K562 (cell line): ENCODE measurements around the gene C1QTNF5. TPM values are rescaled to one million over a fixed set of nuclear protein-coding genes. Genes with fewer than 3 reads are reported as not detected.
A peak's percentile ranks its signal among the peaks of the same experiment; 100 is the strongest.

Experiments used
- EP400 ChIP-seq: fragments of 450-650 bp; IDR thresholded peaks from 2 replicates; pipeline ENCODE4 v1.6.1; 2017; ENCODE audit warnings: antibody characterized with exemption, mild to moderate bottlenecking, moderate library complexity
- ETV5 ChIP-seq: sonication (generic); formaldehyde crosslinking; IDR thresholded peaks from 2 replicates; pipeline ENCODE4 v1.4.0; 2020; ENCODE audit warnings: low read depth, mild to moderate bottlenecking, missing genetic modification reagents
- MYBL2 ChIP-seq, 2 experiments: fragments of 450-650 bp in 1 of 2; sonication (generic) in 1 of 2; formaldehyde crosslinking in 1 of 2; IDR thresholded peaks; 2 replicates each; pipeline versions ENCODE4 v1.6.1 to v1.8.1; 2017 to 2022; ENCODE audit warnings: borderline replicate concordance in 1 of 2, inconsistent platforms in 1 of 2, low read depth in 1 of 2, mild to moderate bottlenecking in 1 of 2, missing genetic modification reagents in 1 of 2, moderate library complexity in 1 of 2
- NEUROD1 ChIP-seq: fragments of 150-350 bp; IDR thresholded peaks from 2 replicates; pipeline ENCODE4 v1.6.1; 2014; ENCODE audit warnings: borderline replicate concordance, low read length, low read depth; ENCODE audit not compliant: partially characterized antibody
- NRF1 ChIP-seq, 2 experiments: fragments of 450-650 bp; IDR thresholded peaks in 1 of 2; conservative IDR thresholded peaks in 1 of 2; 2 replicates each; pipeline ENCODE4 v1.6.1; 2014; ENCODE audit warnings: mild to moderate bottlenecking in 2 of 2
- POLR2B ChIP-seq: fragments of 450-650 bp; IDR thresholded peaks from 2 replicates; pipeline ENCODE4 v1.6.1; 2018; ENCODE audit warnings: low read depth; ENCODE audit not compliant: partially characterized antibody
- SMAD4 ChIP-seq: fragments of 250-450 bp; sonication (Bioruptor Pico); conservative IDR thresholded peaks from 2 replicates; pipeline ENCODE4 v1.8.0; 2021; ENCODE audit warnings: inconsistent platforms, mild to moderate bottlenecking, moderate library complexity
- STAT5B ChIP-seq: fragments of 250-450 bp; sonication (Bioruptor Pico); IDR thresholded peaks from 2 replicates; pipeline ENCODE4 v1.8.0; 2021; ENCODE audit warnings: mild to moderate bottlenecking, inconsistent platforms
- polyA plus RNA-seq, 8 experiments: library from polyadenylated mRNA; depleted of rRNA in 4 of 8; stranded (reverse) in 5 of 8; unstranded in 3 of 8; fragments of >200 nt; fragmentation: Nextera tagmentation in 2 of 8; fragmentation: Illumina TruSeq in 1 of 8; extraction: Ambion mirVana in 2 of 8; extraction: Trizol in 1 of 8; gene quantifications; 2 replicates each; pipeline versions ENCODE4 v1.2.1 to v1.2.3, GENCODE V29; 2011 to 2014; ENCODE audit warnings: inconsistent platforms in 1 of 8, missing spikeins in 1 of 8
- total RNA-seq, 7 experiments: library from RNA; depleted of rRNA in 6 of 7; stranded (reverse); fragments of >200 nt in 6 of 7; fragmentation: Illumina TruSeq in 2 of 7; extraction: Trizol in 2 of 7; gene quantifications; 2 replicates each; pipeline versions ENCODE4 v1.2.1 to v1.2.3, GENCODE V29; 2011 to 2021; ENCODE audit warnings: low replicate concordance in 1 of 7
- TF ChIP-seq, protein P1 (sequence below): IDR thresholded peaks from 2 replicates; pipeline ENCODE4 v1.6.1; 2014; ENCODE audit warnings: antibody characterized with exemption
- TF ChIP-seq, protein P2 (sequence below): sonication (generic); formaldehyde crosslinking; IDR thresholded peaks from 2 replicates; pipeline ENCODE4 v1.4.0; 2020; ENCODE audit warnings: mild to moderate bottlenecking, missing genetic modification reagents
- TF ChIP-seq, protein P3 (sequence below): fragments of 450-650 bp; IDR thresholded peaks from 2 replicates; pipeline ENCODE4 v1.6.1; 2014; ENCODE audit warnings: low read depth, mild to moderate bottlenecking, moderate library complexity, borderline replicate concordance
- TF ChIP-seq, protein P4 (sequence below): sonication (generic); formaldehyde crosslinking; IDR thresholded peaks from 2 replicates; pipeline ENCODE4 v1.8.1; 2022; ENCODE audit warnings: missing genetic modification reagents
- TF ChIP-seq, protein P5 (sequence below): fragments of 450-650 bp; formaldehyde crosslinking; conservative IDR thresholded peaks from 2 replicates; pipeline ENCODE4 v1.4.0; 2022; ENCODE audit warnings: mild to moderate bottlenecking, missing genetic modification characterization

C1QTNF5 gene
- total and polyA plus RNA-seq, 9 of the 15 experiments (the other 6 are each of a cell fraction or from before 2014, with no cell fraction given): 0.07 to 0.76 (median 0.24) TPM; not detected in 1

DNA sequence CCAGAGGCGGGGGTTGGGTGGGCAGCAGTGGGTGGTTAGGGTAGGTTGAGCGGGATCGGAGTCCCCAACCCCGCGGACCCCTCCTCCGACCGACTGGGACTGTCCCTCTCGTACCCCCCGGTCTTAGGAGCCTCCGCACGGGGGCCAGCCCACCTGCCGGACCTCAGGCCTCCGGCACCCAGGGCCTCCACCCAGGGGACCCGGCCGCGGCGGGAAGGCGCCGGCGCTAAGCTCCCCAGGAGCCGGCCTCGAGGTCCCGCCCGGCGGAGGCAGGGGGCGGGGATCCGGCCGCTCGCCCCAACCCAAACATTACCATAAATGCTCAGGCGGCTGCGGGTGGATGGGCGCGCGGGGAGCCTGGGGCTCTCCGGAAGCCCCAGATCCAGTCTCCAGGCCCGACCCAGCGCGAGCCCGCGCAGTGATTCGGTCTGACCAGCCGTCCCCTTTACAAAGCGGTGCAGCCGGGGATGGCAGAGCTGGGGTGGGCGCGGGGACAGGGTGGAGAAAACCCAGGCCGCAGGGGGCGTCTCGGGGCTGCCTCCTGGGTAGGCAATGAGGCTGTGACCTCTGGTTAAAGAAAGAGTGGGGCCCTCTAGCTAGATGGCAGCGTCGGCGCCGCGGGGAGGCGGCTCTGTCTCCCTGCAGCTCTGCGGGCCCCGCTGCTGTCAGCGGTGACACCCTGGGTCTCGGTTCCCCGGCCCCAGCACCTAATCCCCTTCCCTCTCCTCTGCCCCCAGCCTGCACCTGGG lies 19.7 kb downstream of the C1QTNF5 start (continued):
- TF ChIP-seq, protein P1, sequence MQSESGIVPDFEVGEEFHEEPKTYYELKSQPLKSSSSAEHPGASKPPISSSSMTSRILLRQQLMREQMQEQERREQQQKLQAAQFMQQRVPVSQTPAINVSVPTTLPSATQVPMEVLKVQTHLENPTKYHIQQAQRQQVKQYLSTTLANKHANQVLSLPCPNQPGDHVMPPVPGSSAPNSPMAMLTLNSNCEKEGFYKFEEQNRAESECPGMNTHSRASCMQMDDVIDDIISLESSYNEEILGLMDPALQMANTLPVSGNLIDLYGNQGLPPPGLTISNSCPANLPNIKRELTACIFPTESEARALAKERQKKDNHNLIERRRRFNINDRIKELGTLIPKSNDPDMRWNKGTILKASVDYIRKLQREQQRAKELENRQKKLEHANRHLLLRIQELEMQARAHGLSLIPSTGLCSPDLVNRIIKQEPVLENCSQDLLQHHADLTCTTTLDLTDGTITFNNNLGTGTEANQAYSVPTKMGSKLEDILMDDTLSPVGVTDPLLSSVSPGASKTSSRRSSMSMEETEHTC: no peak
- peak; percentile 66 for TF ChIP-seq POLR2B
- no peak for TF ChIP-seq NEUROD1
- TF ChIP-seq ETV5 (CRISPR knock-in tag): 0 out of 2 replicates have a peak, but pooled peaks have one; percentile 35
- TF ChIP-seq, protein P2, sequence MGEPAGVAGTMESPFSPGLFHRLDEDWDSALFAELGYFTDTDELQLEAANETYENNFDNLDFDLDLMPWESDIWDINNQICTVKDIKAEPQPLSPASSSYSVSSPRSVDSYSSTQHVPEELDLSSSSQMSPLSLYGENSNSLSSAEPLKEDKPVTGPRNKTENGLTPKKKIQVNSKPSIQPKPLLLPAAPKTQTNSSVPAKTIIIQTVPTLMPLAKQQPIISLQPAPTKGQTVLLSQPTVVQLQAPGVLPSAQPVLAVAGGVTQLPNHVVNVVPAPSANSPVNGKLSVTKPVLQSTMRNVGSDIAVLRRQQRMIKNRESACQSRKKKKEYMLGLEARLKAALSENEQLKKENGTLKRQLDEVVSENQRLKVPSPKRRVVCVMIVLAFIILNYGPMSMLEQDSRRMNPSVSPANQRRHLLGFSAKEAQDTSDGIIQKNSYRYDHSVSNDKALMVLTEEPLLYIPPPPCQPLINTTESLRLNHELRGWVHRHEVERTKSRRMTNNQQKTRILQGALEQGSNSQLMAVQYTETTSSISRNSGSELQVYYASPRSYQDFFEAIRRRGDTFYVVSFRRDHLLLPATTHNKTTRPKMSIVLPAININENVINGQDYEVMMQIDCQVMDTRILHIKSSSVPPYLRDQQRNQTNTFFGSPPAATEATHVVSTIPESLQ (CRISPR knock-in tag): 0 out of 2 replicates have a peak, but pooled peaks have one; percentile 68
- TF ChIP-seq, protein P3, sequence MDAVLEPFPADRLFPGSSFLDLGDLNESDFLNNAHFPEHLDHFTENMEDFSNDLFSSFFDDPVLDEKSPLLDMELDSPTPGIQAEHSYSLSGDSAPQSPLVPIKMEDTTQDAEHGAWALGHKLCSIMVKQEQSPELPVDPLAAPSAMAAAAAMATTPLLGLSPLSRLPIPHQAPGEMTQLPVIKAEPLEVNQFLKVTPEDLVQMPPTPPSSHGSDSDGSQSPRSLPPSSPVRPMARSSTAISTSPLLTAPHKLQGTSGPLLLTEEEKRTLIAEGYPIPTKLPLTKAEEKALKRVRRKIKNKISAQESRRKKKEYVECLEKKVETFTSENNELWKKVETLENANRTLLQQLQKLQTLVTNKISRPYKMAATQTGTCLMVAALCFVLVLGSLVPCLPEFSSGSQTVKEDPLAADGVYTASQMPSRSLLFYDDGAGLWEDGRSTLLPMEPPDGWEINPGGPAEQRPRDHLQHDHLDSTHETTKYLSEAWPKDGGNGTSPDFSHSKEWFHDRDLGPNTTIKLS: no peak
- peak; percentile 57 for TF ChIP-seq EP400
- TF ChIP-seq, protein P4, sequence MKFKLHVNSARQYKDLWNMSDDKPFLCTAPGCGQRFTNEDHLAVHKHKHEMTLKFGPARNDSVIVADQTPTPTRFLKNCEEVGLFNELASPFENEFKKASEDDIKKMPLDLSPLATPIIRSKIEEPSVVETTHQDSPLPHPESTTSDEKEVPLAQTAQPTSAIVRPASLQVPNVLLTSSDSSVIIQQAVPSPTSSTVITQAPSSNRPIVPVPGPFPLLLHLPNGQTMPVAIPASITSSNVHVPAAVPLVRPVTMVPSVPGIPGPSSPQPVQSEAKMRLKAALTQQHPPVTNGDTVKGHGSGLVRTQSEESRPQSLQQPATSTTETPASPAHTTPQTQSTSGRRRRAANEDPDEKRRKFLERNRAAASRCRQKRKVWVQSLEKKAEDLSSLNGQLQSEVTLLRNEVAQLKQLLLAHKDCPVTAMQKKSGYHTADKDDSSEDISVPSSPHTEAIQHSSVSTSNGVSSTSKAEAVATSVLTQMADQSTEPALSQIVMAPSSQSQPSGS (CRISPR knock-in tag): no peak
- peak; percentile 75; the same call in 1 of the 2 replicates for TF ChIP-seq SMAD4 (CRISPR knock-in tag)
- TF ChIP-seq MYBL2 (IDR thresholded peaks at IDR 0.05; ENCODE audit: low read depth): no peak
- no peak for TF ChIP-seq MYBL2 (CRISPR knock-in tag; IDR thresholded peaks at IDR 0.05; ENCODE audit: borderline replicate concordance)
- no peak for TF ChIP-seq STAT5B (CRISPR knock-in tag)
- TF ChIP-seq, protein P5, sequence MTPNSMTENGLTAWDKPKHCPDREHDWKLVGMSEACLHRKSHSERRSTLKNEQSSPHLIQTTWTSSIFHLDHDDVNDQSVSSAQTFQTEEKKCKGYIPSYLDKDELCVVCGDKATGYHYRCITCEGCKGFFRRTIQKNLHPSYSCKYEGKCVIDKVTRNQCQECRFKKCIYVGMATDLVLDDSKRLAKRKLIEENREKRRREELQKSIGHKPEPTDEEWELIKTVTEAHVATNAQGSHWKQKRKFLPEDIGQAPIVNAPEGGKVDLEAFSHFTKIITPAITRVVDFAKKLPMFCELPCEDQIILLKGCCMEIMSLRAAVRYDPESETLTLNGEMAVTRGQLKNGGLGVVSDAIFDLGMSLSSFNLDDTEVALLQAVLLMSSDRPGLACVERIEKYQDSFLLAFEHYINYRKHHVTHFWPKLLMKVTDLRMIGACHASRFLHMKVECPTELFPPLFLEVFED (CRISPR knock-in tag): no peak
- peak; percentile 76 to 79 for TF ChIP-seq NRF1 (conservative IDR thresholded peaks at IDR 0.05 in 1 of 2, IDR thresholded peaks at IDR 0.05 in 1 of 2)
